Astrocyte of the spinal cord (primary cell): Measurements from ENCODE around the gene BEND5.
A peak's percentile ranks its signal among the peaks of the same experiment; 100 is the strongest.

ENCODE experiments used
- DNase-seq: peaks from one replicate; pipeline ENCODE4 v3.0.0; 2011; ENCODE audit warnings: low read depth, low spot score
- H3K4me3 ChIP-seq: 2 replicates; pipeline ENCODE4 v1.5.1; 2011; ENCODE audit warnings: low read depth, mild to moderate bottlenecking, low read length, moderate library complexity
- in situ Hi-C: cut with HindIII; loops from 2 replicates; pipeline ENCODE4 v1.10.0; 2017; ENCODE audit warnings: low sequenced_read_pairs
- TF ChIP-seq, protein P1 (sequence below): IDR thresholded peaks from 2 replicates; pipeline ENCODE4 v1.5.1; 2012; ENCODE audit warnings: low read depth, mild to moderate bottlenecking, low read length, inconsistent platforms

The BEND5 gene

GRCh38 chr1:48767975-48768510 lies 8.6 kb downstream of the BEND5 start:
- TF ChIP-seq, protein P1, sequence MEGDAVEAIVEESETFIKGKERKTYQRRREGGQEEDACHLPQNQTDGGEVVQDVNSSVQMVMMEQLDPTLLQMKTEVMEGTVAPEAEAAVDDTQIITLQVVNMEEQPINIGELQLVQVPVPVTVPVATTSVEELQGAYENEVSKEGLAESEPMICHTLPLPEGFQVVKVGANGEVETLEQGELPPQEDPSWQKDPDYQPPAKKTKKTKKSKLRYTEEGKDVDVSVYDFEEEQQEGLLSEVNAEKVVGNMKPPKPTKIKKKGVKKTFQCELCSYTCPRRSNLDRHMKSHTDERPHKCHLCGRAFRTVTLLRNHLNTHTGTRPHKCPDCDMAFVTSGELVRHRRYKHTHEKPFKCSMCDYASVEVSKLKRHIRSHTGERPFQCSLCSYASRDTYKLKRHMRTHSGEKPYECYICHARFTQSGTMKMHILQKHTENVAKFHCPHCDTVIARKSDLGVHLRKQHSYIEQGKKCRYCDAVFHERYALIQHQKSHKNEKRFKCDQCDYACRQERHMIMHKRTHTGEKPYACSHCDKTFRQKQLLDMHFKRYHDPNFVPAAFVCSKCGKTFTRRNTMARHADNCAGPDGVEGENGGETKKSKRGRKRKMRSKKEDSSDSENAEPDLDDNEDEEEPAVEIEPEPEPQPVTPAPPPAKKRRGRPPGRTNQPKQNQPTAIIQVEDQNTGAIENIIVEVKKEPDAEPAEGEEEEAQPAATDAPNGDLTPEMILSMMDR: no peak
- in situ Hi-C loops: no loop called here
- peak; percentile 11 for DNase-seq
- H3K4me3 ChIP-seq: no peak overlapping the region

GRCh38 chr1:48765335-48765734 lies 11.4 kb downstream of the BEND5 start:
- TF ChIP-seq, protein P1: no peak
- no peak for DNase-seq
- in situ Hi-C loops: no loop called here

DNA sequence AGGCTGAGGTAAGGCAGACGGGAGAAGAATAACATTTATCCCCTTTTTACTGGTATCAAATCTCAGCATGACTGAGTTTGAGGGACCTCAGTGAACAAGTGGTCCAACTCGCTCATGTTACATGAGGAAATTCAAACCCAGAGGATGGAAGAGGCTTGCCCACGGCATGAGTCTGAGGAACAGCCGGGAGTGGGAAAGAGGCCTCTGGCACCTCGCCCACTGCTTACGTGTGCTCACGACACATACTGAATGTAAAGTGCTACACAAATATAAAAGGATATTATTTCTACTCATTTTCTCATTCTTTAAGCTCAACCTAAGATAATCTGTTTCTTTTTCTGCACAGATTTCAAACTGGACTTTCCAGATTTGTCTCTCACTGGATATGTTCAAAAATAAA lies 14.7 kb downstream of the BEND5 start:
- in situ Hi-C loops: no loop called here
- TF ChIP-seq, protein P1: no peak
- no peak overlapping the region for H3K4me3 ChIP-seq
- DNase-seq: peak; percentile 47

More at GRCh38 chr1:48765335-48765734, 11.4 kb downstream of the BEND5 start:
- H3K4me3 ChIP-seq: no peak overlapping the region

GRCh38 chr1:48761411-48761810 lies 15.3 kb downstream of the BEND5 start:
- TF ChIP-seq, protein P1: no peak
- DNase-seq: peak; percentile 72
- in situ Hi-C loops: no loop called here
- H3K4me3 ChIP-seq: no peak overlapping the region

DNA sequence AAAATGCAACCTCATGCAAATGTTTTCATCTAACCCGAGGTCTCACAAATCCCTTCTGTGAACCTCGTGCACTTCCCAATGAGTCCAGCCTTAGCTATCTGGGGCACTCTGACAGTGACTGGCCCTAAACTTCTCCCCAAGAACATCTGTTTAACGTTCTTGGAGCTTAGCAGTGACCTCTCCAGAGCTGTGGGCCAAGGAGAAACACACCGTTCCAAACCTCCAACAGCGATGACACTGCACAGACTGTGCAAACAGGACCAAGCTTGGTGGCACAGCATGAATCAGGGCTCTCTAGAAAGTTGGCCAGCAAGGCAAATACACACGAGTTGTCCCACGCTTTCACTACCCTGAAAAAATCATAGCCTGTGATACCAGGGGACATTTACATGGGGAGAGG lies 15.8 kb downstream of the BEND5 start:
- H3K4me3 ChIP-seq: no peak overlapping the region
- no peak for DNase-seq
- TF ChIP-seq, protein P1: no peak
- in situ Hi-C loops: no loop called here

DNA sequence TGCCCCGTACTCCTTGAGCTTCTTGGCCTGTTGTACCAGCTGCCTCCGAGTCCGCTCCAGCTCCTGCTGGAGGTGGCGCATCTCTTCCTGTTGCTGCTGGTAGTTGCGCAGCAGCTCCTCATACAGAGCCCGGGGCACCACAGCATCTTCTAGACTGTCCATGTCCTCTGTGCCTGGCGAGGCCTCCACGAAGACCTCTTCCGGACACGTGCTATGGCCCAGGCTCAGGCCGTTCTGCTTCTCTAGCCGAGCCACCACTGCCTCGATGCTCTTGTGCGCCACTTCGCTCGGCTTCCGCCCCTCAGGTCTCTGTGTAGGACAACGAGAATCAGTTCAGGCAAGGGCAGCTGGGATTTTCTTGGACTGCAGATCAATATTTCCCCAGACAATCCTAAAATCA lies 17.7 kb downstream of the BEND5 start:
- no peak overlapping the region for H3K4me3 ChIP-seq
- in situ Hi-C loops: no loop called here
- no peak for DNase-seq
- TF ChIP-seq, protein P1: no peak

DNA sequence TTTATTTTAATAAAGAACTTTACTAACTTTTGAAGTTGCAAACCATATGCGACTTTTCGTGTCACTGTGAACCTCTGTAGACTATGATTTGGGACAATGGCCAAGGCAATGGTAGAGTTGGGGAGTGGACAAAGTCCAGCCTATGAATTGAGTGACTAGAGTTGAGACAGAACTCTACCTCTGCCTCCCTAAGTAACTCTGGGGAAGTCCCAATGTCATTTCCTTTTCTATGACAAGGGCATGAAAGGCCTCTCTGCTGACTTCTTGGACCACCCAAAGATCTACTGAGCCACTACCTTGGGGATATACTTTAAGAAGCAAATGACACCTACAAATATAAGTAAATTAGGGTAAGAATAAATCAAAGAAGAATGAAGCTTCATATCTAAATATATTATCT lies 19.3 kb downstream of the BEND5 start:
- in situ Hi-C loops: no loop called here
- no peak overlapping the region for H3K4me3 ChIP-seq
- TF ChIP-seq, protein P1: no peak
- DNase-seq: no peak
